ENCODE results near the gene DYRK1A.

Gene DYRK1A

DNA sequence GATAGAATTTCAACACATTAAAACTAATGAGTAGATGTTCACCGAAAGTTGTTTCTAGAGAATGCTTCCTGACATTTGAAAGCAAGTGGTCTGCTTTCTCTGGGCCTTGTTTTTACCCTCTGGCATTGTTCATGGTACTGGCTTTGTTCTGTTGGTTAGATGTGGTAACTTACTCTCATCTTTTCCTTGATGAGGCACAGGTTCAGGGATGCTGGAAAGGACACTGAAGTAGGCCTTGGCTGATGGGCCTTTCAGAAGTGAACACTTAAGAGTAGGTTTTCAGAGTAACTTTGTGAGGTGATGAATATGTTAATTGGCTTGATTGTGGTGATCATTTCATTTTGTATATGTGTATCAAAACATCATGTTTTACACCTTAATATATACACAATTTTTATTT lies 55.8 kb downstream of the DYRK1A start:
- H2AK5ac ChIP-seq (ENCODE audit: low read length, severe bottlenecking) = no peak overlapping the region
- no peak for DNase-seq
- no peaks in the 10 kb centered on the region for H3K27me3 ChIP-seq (ENCODE audit: control insufficient read depth in 1 of 2, insufficient read depth in 1 of 2, low read length in 2 of 2)
- no peak overlapping the region for H2AFZ ChIP-seq (ENCODE audit: low read depth, low read length)
- H4K8ac ChIP-seq (ENCODE audit: low read length) = no peak overlapping the region
- 100% methylated on average over 1 of the region's 1 CpG for WGBS
- no peak overlapping the region for H2BK120ac ChIP-seq (ENCODE audit: low read depth, low read length)
- no peak overlapping the region for H3K4ac ChIP-seq (ENCODE audit: low read depth in 1 of 2, low read length in 2 of 2)
- no peak overlapping the region for H4K91ac ChIP-seq (ENCODE audit: low read length)
- no peak overlapping the region for H3K9ac ChIP-seq (ENCODE audit: low read length)
- H2BK5ac ChIP-seq (ENCODE audit: low read depth, low read length, poor library complexity, severe bottlenecking) = no peak overlapping the region
- peaks cover 2% of the 10 kb centered on the region for H3K4me1 ChIP-seq (ENCODE audit: control insufficient read depth, insufficient read depth, low read depth, low read length)
- H3K9me3 ChIP-seq (ENCODE audit: control insufficient read depth, low read length) = no peaks in the 10 kb centered on the region
- no peak overlapping the region for H3K4me3 ChIP-seq (ENCODE audit: insufficient read depth in 1 of 2, low read depth in 1 of 2, low read length in 2 of 2)
- H3K23ac ChIP-seq (ENCODE audit: low read length in 2 of 2) = no peak overlapping the region
- H2BK12ac ChIP-seq (ENCODE audit: low read length in 2 of 2) = no peak overlapping the region
- H3K18ac ChIP-seq (ENCODE audit: low read depth in 1 of 2, low read length in 2 of 2) = no peak overlapping the region
- H3K79me1 ChIP-seq (replicated peaks; ENCODE audit: low read length, poor library complexity, severe bottlenecking) = peaks cover 15% of the 10 kb centered on the region
- H3K4me2 ChIP-seq (ENCODE audit: low read length, poor library complexity, severe bottlenecking) = no peak overlapping the region
- H3K27ac ChIP-seq (ENCODE audit: low read length, poor library complexity, severe bottlenecking) = no peak overlapping the region
- H2BK15ac ChIP-seq (ENCODE audit: low read depth, poor library complexity, severe bottlenecking) = no peak overlapping the region
- H3K14ac ChIP-seq (ENCODE audit: low read length in 2 of 2) = no peak overlapping the region
- peaks cover 0 to 48% of the 10 kb centered on the region in 2 experiments for H3K36me3 ChIP-seq (ENCODE audit: control insufficient read depth in 1 of 2, insufficient read depth in 2 of 2, low read depth in 1 of 2, low read length in 2 of 2)

DNA sequence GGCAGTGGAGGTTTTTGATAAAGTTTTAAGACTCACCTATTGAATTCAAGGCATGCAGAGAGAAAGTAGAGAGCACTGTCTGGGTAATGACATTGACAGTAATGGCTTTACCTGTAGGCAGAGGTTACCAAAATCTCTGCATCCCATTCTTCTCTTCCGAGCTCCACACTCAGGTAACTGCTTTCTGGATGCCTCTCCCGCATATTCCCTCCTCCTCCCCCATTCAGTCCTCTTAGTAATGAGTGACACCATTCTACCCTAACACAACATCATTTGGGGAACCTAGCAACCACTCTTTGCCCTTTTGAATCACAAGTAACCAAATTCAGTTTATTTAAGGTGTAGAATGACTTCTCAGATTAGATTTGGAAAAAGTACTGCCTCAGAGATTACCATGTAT lies 56.5 kb downstream of the DYRK1A start:
- H2BK15ac ChIP-seq (ENCODE audit: low read depth, poor library complexity, severe bottlenecking) = no peak overlapping the region
- 42% methylated on average over 2 of the region's 2 CpGs for WGBS

DNA sequence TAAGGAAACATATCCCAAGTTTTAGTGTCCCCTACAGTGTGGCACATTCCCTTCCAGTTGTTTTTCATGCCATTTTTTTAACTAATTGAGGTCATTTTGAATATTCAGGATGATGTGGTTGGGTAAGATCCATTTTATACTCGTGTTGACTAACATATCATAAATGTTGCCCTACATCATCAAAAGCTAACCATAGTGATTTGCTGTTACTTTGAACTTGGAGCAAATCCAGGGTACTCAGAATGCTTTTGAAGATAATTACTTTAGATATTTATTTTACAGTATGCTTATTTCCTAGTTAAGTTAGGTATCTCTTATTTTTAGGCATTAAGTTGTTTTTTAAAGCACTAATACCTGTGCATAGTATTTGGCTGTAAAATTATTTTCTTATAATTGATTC lies 57.8 kb downstream of the DYRK1A start:
- Histone ChIP-seq H3K4me3 (ENCODE audit: insufficient read depth in 1 of 2, low read depth in 1 of 2, low read length in 2 of 2) (no peak overlapping the region), H2AK5ac (ENCODE audit: low read length, severe bottlenecking) (no peak overlapping the region), H3K4me1 (ENCODE audit: control insufficient read depth, insufficient read depth, low read depth, low read length) (peaks cover 2% of the 10 kb centered on the region), H4K91ac (ENCODE audit: low read length) (no peak overlapping the region), H3K27ac (ENCODE audit: low read length, poor library complexity, severe bottlenecking) (no peak overlapping the region), H3K4ac (ENCODE audit: low read depth in 1 of 2, low read length in 2 of 2) (no peak overlapping the region), H3K36me3 (ENCODE audit: control insufficient read depth in 1 of 2, insufficient read depth in 2 of 2, low read depth in 1 of 2, low read length in 2 of 2) (peaks cover 2 to 59% of the 10 kb centered on the region in 2 experiments), H3K4me2 (ENCODE audit: low read length, poor library complexity, severe bottlenecking) (no peak overlapping the region), H3K23ac (ENCODE audit: low read length in 2 of 2) (no peak overlapping the region), H2BK5ac (ENCODE audit: low read depth, low read length, poor library complexity, severe bottlenecking) (no peak overlapping the region), H4K8ac (ENCODE audit: low read length) (no peak overlapping the region), H2AFZ (ENCODE audit: low read depth, low read length) (no peak overlapping the region), H3K27me3 (ENCODE audit: control insufficient read depth in 1 of 2, insufficient read depth in 1 of 2, low read length in 2 of 2) (no peaks in the 10 kb centered on the region), H2BK120ac (ENCODE audit: low read depth, low read length) (no peak overlapping the region), H3K9me3 (ENCODE audit: control insufficient read depth, low read length) (no peaks in the 10 kb centered on the region), H2BK12ac (ENCODE audit: low read length in 2 of 2) (no peak overlapping the region), H3K14ac (ENCODE audit: low read length in 2 of 2) (no peak overlapping the region), H2BK15ac (ENCODE audit: low read depth, poor library complexity, severe bottlenecking) (no peak overlapping the region), H3K9ac (ENCODE audit: low read length) (no peak overlapping the region), H3K79me1 (replicated peaks; ENCODE audit: low read length, poor library complexity, severe bottlenecking) (peaks cover 16% of the 10 kb centered on the region), H3K18ac (ENCODE audit: low read depth in 1 of 2, low read length in 2 of 2) (no peak overlapping the region)
- WGBS = no CpG with 5 or more reads among the region's 1 CpG
- DNase-seq = no peak

More for the DNA sequence above, 56.5 kb downstream of the DYRK1A start:
- no peaks in the 10 kb centered on the region for H3K27me3 ChIP-seq (ENCODE audit: control insufficient read depth in 1 of 2, insufficient read depth in 1 of 2, low read length in 2 of 2)
- no peak overlapping the region for H3K4me3 ChIP-seq (ENCODE audit: insufficient read depth in 1 of 2, low read depth in 1 of 2, low read length in 2 of 2)
- peaks cover 15% of the 10 kb centered on the region for H3K79me1 ChIP-seq (replicated peaks; ENCODE audit: low read length, poor library complexity, severe bottlenecking)
- no peak overlapping the region for H2BK5ac ChIP-seq (ENCODE audit: low read depth, low read length, poor library complexity, severe bottlenecking)
- no peak for DNase-seq
- peaks cover 2% of the 10 kb centered on the region for H3K4me1 ChIP-seq (ENCODE audit: control insufficient read depth, insufficient read depth, low read depth, low read length)
- H2AFZ ChIP-seq (ENCODE audit: low read depth, low read length) = no peak overlapping the region
- H2BK12ac ChIP-seq (ENCODE audit: low read length in 2 of 2) = no peak overlapping the region
- no peak overlapping the region for H2BK120ac ChIP-seq (ENCODE audit: low read depth, low read length)
- no peak overlapping the region for H3K14ac ChIP-seq (ENCODE audit: low read length in 2 of 2)
- no peak overlapping the region for H3K4me2 ChIP-seq (ENCODE audit: low read length, poor library complexity, severe bottlenecking)
- no peak overlapping the region for H4K91ac ChIP-seq (ENCODE audit: low read length)
- no peak overlapping the region for H3K23ac ChIP-seq (ENCODE audit: low read length in 2 of 2)
- no peak overlapping the region for H3K9ac ChIP-seq (ENCODE audit: low read length)
- H3K9me3 ChIP-seq (ENCODE audit: control insufficient read depth, low read length) = no peaks in the 10 kb centered on the region
- no peak overlapping the region for H3K27ac ChIP-seq (ENCODE audit: low read length, poor library complexity, severe bottlenecking)
- H3K4ac ChIP-seq (ENCODE audit: low read depth in 1 of 2, low read length in 2 of 2) = no peak overlapping the region
- H4K8ac ChIP-seq (ENCODE audit: low read length) = no peak overlapping the region
- H3K18ac ChIP-seq (ENCODE audit: low read depth in 1 of 2, low read length in 2 of 2) = no peak overlapping the region
- no peak overlapping the region for H2AK5ac ChIP-seq (ENCODE audit: low read length, severe bottlenecking)
- peaks cover 0 to 50% of the 10 kb centered on the region in 2 experiments for H3K36me3 ChIP-seq (ENCODE audit: control insufficient read depth in 1 of 2, insufficient read depth in 2 of 2, low read depth in 1 of 2, low read length in 2 of 2)

- no peaks in the 10 kb centered on the region for H3K9me3 ChIP-seq (ENCODE audit: control insufficient read depth, low read length)
- no peaks in the 10 kb centered on the region for H3K27me3 ChIP-seq (ENCODE audit: control insufficient read depth in 1 of 2, insufficient read depth in 1 of 2, low read length in 2 of 2)
These were observed 58.4 kb downstream of the DYRK1A start for GRCh38 chr21:37425001-37425400.

More at GRCh38 chr21:37425001-37425400, 58.4 kb downstream of the DYRK1A start:
- Histone ChIP-seq H3K23ac (ENCODE audit: low read length in 2 of 2) (no peak overlapping the region), H3K14ac (ENCODE audit: low read length in 2 of 2) (no peak overlapping the region), H2BK15ac (ENCODE audit: low read depth, poor library complexity, severe bottlenecking) (no peak overlapping the region), H3K4me3 (ENCODE audit: insufficient read depth in 1 of 2, low read depth in 1 of 2, low read length in 2 of 2) (no peak overlapping the region), H3K9ac (ENCODE audit: low read length) (no peak overlapping the region), H2BK5ac (ENCODE audit: low read depth, low read length, poor library complexity, severe bottlenecking) (no peak overlapping the region), H2BK12ac (ENCODE audit: low read length in 2 of 2) (no peak overlapping the region), H3K79me1 (replicated peaks; ENCODE audit: low read length, poor library complexity, severe bottlenecking) (peaks cover 17% of the 10 kb centered on the region), H3K27ac (ENCODE audit: low read length, poor library complexity, severe bottlenecking) (no peak overlapping the region), H3K4ac (ENCODE audit: low read depth in 1 of 2, low read length in 2 of 2) (no peak overlapping the region), H4K8ac (ENCODE audit: low read length) (no peak overlapping the region), H3K4me2 (ENCODE audit: low read length, poor library complexity, severe bottlenecking) (no peak overlapping the region), H2BK120ac (ENCODE audit: low read depth, low read length) (no peak overlapping the region), H4K91ac (ENCODE audit: low read length) (no peak overlapping the region), H3K4me1 (ENCODE audit: control insufficient read depth, insufficient read depth, low read depth, low read length) (peaks cover 2% of the 10 kb centered on the region), H3K36me3 (ENCODE audit: control insufficient read depth in 1 of 2, insufficient read depth in 2 of 2, low read depth in 1 of 2, low read length in 2 of 2) (peaks cover 4 to 64% of the 10 kb centered on the region in 2 experiments), H2AFZ (ENCODE audit: low read depth, low read length) (no peak overlapping the region), H3K18ac (ENCODE audit: low read depth in 1 of 2, low read length in 2 of 2) (no peak overlapping the region), H2AK5ac (ENCODE audit: low read length, severe bottlenecking) (no peak overlapping the region)
- DNase-seq = no peak
- WGBS = 26% methylated on average over 3 of the region's 3 CpGs

All from mesenchymal stem cell (in vitro differentiated cells and primary cell).